GM19438 (cell line): ENCODE results near the gene GHR.
"Not testable (repeated sequence)": the region's sequence is repeated elsewhere in the genome, so short reads cannot be mapped to it uniquely, and the experiment has no call there.

Experiments used
- ATAC-seq: cut with Tn5 transposase; IDR thresholded peaks from one replicate; pipeline ENCODE4 v1.9.1; 2021; ENCODE audit warnings: low read depth; ENCODE audit not compliant: unreplicated experiment

Gene GHR

DNA sequence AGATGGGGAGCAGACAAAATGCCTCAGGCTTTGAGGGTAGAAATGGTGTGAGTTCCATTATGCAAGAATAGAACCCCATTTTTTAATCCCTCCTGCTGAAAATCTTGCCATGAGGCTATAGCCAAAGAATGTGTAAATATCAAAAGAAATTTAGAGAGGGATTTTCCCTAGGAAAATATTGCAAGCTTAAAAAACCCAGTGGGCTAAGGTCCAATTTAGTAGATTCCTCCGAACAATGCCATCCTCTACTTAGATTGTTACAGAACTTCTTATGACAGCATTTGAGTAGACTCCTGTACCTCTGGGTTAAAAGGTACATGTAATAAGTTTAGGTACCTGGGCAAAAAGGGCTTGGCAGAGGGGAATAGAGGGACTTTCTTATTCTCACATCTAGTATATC, 138.4 kb downstream of the GHR start:
- ATAC-seq, result no peak

DNA sequence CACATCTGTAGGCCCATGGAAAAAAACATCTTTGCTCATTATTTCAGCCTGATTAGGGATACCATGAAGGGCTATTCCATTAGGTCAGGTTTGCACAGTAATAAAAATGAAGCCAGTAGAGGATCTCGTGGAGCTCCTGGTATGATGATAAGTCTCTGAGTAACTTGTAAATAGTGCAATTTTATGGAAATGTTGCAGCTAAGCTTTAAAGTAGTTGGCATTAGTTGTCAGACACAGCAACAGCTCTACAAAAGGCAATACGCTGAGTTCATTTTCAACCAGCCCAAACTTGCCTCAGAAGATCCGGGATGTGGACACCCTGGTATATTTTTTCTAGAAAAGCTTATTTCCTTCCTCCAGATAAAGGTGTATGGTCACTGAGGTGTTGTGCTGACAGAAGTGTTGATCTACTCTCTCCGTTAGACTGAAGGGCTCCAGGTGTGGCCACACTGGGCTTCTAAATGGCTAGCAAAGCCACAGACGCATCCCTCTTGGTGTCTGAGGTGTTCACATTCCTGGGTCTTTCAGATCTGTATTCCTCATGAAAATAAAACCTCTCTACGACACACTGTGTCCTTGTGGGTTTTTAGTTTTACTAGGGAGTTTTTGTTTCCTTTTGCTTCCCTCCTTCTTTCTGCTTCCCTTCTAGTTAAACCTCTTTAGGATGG, 141.6 kb downstream of the GHR start:
- no peak for ATAC-seq

DNA sequence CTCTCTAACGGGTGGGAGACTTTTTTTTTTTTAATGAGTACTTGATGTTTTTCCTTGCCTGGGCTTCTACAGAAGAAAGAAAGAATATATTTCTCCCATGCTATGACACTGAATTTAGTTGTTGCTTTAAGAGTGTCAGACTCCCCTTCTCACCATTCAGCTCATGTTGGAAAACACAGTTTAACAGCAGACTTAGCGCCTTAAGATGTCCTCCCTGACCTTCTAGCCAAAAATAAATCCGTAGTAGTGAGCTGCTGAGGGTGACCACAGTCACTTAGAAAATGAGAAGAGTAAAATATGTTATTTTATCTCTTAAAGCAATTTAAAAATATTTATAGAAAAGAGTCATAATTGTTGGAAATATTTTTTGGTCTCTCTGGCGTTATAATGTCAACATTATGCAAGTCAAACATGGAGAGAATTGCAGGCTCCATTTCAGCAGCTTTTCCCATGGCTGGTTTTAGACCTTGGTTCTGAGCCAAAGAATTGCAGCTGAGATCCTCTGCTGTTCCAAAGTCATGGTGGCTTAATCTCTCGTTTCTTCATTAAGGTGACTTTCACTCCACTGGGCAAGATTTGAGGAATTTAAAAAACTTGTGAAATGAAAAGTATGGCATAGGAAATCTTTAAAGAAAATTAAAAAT, 143.5 kb downstream of the GHR start:
- ATAC-seq, result no peak

DNA sequence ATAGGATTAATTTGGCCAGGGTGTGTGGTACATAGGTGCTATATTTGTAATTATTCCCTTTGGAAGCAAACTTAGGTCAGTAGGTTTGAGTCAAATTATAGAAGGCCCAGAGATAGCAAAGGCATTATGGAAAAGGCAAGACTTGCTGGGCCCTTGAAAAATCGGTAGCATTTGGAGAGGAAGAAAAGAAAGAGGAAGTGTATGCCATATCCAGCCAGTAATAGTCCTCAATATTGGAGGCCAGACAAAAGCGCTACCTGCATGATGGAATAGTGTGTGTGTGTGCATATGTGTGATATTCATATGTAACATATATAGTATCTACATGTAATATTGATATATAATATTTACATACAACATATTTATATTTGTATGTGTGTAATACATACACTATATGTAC, 146.1 kb downstream of the GHR start:
- no peak for ATAC-seq

DNA sequence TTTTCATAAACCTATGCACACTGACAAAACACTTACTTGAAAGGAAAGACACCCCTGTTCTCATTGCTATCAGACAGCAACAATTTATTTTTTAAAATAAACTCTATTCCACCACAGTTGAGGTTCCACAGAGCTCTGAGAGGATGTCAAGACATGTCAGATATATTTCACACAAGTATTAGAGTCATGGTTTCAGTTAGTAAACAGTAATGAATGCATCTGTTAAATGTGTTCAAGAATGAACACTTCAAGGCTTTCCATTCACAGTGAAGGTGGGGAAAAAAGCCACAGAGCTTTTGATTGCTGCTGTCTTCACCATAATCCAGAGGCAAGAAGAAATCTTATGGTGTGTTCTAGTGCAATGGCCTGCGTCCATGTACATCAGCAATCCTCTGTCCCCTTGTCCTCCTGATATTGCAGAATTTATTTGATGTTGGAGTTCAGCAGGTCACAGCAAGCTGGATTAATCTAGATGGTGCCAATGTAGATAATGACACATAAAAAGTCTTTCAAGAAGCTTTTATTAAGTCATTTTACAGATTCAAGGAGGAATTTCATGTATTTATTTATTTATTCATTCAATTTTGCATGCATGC, 146.8 kb downstream of the GHR start:
- no peak for ATAC-seq

DNA sequence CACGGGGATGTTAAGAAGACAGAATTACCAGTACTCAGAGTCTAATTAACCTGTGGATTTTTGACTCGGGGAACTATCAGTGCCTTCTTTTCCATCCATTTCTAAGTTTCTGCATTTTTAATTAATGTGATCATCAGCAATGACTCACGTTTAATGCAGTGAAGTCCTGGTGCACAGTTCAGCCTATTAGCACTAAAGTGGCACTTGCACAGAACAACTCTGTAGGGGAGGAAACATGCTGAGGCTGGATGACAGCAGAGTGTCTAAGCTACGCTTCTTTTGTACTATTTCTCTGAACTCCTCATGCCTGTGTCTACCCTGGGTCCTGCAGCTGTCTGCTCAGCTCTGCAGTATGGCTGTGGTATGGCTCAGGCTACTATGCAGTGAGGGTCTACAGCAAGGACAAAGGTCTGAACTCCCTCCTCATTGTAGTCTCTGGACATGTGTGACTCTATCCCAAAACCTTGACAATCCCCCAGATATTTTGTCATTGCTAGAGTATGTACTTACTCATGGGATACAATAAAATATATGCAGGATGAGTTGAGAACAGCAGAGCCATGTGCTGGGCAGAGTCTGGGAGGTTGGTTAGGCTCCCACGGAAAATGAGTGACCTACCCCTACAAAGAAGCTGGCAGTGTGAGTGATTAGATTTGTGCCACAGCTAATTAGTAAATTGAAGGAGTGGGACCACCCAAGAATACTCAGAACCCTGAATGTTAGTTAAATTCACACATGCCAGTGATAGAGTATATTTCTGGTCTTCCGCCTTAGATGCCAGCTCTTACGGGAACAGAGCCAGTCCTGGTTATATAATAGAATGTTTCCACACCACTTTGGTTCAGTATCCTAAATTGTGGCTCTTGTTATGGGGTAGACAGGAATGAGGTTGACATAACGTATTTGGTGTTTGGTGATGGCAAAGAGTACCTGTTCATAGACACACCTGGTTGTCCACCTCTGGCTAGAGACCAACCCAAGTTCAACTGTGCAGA, 148.0 kb downstream of the GHR start:
- ATAC-seq, result no peak

DNA sequence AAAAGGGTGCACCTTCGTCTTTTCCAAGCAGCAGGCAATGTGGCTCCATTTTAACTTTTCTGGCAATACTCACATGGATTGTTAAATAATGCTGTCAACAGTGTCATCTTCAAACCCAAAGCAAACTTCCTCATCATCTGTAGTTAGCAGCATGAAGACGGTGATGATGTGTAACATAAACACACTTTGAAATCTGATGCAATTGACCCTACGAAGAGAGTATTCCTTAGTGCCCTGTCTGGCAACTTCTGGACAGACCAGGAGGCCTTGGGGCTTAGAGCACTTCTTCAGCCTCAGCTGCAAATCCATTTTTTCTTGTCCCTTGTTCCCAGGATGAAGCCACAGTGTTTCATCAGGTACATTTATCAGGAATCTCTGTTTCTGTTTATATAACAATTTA, 149.1 kb downstream of the GHR start:
- ATAC-seq, result no peak

DNA sequence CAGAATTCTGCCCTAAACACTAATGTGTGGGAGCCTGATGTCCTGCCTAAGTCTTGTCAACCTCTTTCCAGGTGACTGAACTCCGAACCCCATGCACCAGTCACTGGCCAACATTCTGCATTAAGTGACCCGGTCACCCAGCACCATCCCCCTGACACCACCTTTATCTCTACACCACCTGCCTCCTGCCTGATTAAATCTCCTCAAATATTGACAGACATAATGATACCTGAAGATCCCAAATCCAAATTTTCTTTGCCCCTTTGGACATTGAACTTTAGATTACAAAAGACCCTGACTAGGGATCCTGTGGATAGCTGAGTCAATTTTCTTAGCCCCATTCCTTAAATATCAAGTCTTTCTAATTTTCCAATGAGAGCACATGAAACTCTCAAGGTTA, 150.1 kb downstream of the GHR start:
- ATAC-seq, result no peak

DNA sequence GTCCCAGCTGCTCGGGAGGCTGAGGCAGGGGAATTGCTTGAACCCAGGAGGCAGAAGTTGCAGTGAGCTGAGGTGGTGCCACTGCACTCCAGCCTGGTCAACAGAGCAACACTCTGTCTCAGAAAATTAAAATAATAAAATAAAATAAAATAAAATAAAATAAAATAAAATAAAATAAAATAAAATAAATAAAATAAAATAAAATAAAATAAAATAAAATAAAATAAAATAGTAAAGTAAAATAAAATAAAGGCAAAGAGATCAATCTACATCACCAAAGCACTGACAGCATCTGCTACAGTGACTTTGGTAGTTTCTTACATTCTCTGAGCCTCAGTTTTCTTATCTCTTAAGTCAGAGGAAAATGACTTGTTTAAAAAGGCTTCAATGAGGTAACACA, 152.7 kb downstream of the GHR start:
- ATAC-seq, result not testable (repeated sequence)

DNA sequence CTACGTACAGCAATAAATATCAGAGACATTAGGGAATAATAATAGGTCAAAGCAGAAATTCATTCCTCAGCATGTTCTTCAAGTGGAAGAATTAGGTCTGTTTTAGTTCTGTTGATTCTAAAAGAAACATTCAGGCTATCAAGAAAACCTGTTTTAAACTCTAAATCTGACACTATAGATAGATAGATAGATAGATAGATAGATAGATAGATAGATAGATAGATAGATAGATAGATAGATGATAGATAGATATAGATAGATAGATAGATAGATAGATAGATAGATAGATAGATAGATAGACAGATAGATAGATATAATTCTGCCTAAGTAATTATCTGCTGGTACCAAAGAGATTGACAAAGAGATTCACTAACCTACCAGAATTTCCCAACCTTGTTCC, 155.7 kb downstream of the GHR start:
- ATAC-seq, result not testable (repeated sequence)

DNA sequence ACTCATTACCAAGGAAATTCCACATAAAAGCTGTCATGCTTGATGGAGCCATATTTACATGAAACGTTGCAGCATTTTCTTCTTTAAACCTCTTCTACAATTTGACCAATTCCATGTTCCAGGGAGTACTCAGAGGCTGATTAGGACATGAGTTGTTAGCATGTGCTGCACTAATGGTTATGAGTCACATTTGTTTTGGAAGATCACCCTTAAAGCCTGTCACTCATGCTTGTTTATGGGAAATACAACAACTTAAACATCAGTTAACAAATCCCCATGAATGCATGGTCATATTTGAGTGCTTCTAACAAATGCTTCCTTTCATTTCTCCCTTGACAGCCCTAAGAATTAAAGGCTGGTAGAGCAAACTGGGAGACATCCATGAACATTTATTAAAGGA, 156.1 kb downstream of the GHR start:
- no peak for ATAC-seq

DNA sequence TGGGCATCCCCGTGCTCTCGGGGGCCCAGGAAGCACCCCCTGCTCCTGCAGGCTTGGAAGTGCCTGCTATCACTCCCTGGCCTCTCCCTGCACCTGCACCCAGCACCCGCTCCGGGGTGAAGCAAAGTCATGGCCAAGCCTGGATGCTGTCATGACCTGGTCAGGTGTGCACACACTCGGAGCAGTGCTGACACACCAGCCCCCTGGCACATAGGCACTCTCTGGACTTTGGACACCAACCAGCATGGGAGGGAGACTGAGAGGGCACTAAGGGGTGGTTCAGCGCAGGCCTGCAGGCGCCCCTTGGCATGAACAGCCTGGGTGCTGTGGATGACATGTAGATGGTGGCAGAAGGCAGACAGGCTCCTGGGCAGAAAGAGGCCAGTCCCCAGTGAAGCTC, 158.6 kb downstream of the GHR start:
- no peak for ATAC-seq

DNA sequence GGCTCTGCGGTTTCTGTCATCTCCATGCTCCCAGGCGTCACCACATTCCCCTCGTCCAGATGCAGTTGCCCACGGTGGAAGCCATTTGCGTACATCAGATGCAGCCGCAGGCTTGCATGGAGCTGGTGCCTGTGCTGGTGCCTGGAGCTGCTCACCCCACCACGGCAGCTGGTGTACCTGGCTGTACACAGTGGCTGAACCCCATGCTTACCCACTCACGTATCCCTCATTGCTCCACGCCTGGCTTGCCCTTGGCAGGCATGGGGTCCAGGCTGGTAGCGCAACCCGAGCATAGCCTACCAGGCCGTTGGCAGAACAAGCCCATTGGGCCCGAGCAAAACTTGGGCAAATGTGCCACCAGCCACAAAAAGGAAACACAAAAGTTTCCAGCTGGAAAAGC, 159.5 kb downstream of the GHR start:
- no peak for ATAC-seq

DNA sequence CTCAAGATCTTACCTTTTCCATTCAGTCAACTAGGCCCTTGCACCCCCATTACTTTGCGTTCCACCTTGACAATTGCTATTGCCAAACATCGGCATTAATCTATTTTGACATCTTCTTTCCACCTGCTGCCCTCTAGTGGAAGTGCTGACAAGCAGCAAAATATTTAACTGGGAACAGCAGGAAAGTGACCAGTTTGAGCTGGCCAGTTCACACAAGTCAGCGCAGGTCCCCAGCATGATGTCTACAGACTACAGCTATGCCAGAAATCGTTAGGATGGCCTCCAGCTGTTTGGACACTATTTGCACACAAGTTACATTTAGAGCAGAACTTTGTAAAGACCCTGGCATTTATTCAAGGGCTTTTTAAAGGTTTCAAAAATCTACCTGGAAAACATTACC, 160.1 kb downstream of the GHR start:
- peak; percentile 61 for ATAC-seq

DNA sequence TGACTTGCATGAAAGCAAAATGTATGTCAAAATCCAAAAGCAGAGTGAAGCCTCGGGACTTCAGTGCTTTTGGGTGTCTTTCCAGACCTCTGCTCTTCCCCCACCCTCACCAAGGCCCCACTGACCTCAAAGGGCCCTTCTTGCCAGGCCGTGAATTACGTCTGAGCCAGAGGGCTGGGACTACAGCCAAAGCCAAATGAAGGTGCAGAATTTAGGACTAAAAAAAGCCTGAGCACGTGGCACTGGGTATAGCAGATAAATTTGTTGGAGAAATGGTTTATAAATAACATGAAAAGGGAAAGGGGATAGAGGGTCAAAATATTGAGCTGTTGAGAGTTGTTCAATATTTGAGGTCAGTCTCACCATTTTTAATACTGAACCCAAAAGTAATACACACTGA, 163.4 kb downstream of the GHR start:
- no peak for ATAC-seq

DNA sequence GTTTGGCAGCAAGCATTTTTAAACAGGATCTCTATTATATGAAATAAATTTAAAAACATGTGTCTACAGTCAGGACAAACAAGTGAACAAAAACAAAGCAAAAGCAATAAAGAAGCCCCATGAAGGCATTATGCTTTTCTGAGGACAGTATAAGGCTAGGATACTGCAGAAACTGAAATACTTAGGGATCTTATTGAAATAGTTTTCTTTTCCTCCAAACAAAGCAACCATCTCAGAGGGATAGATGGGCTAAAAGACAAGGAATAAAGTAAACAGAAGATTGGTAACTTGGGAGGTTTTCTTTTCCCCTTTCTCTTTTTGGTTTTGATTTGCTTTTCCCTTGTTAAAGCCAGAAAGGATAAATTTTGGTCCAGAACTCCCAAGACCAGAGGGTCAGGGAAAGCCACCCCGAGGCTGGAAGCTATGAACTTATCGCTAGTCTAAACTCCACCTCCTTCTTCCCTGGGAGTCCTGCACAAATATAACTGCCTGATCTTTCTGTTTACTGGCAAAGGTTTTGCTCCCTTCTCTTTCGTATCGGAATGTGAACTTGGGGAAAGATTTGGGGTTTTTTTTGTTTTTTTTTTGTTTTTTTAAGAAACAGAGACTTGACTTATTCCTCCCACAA, 164.0 kb downstream of the GHR start:
- ATAC-seq, result no peak

DNA sequence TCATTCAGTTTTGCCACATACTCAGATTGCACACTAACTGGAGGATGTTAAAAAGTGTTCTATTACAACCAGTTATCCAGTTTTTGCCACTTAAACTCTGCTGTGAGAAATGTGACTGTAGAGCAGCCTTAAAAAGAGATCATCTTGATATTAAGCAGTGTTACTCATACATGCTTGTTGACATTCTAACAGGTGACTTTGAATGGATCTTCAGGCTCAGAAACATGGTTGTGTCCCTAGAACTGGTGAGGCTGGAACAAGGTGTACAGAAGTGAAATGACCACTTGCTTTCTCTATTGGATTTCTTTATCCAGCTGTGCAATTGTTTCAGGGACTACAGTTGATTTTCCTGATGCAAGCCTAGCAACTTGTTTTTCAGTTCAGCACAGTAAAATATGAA, 167.3 kb downstream of the GHR start:
- ATAC-seq, result no peak

DNA sequence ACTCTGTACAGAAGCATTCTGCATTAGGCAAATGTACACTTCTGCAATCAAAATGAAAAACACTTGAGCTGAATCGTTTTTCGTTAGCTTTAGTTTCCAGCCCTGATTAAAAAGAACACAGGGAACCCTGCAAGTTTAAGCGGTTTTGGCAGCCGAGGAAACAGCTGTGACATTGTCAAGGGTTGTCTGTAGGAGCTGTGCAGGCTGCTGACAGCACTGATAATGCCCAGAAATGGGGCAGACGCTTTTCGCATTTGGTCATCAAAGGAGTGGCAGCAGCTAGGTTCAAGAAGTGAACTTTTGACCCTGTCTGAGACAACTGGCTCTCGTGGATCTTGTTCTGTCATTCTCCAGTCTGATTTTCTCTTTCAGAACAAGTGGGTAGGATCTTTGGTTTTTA, 167.8 kb downstream of the GHR start:
- ATAC-seq, result no peak

DNA sequence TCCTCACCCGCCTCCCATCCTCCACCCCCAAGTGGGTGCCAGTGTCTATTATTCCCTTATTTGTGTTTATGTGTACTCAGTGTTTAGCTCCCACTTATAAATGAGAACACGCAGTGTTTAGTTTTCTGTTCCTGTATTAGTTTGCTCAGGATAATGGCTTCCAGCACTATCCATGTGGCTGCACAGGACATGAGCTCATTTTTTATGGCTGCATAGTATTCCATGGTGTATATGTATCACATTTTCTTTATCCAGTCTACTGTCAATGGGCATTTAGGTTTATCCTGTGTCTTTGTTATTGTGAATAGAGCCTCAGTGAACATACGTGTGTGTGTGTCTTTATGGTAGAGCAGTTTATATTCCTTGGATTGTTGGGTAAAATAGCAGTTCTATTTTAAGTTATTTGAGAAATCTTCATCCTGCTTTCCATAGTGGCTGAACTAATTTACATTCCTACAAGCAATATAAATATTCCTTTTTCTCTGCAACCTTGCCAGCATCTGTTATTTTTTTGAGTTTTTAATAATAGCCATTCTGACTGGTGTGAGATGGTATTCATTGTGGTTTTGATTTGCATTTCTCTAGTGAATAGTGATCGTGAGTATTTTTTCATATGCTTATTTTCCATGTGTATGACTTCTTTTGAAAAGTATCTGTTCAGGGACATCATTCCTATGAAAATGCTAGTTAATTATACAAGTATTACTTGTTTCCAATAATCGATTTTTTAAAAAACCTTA, 169.3 kb downstream of the GHR start:
- no peak for ATAC-seq

DNA sequence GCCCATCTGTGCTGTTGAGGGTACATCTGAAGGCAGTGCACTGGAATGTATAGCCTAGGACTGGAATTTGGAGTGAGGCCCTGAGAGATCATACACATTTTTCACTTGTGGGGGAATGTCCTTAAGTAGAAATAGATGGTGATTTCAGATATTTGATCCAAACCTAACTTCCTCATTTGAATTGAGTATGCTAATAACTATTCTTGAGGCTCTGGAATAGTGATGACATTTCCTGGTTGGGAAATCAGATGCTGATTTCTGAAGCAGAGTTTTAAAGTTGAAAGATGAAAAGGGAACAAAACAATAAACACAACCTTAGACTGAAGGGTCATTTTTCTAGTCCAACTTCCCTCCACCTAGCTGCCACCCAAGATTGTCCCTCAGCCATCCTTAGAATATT, 170.4 kb downstream of the GHR start:
- ATAC-seq, result no peak
